IPS-18c (cell line): Measurements from ENCODE around the gene PLPP3.
"Not testable (repeated sequence)": the region's sequence is repeated elsewhere in the genome, so short reads cannot be mapped to it uniquely, and the experiment has no call there.

Experiments
- H3K4me3 ChIP-seq: 2 replicates; pipeline ENCODE4 v1.7.0; 2013; ENCODE audit warnings: low read depth, mild to moderate bottlenecking, low read length, moderate library complexity; ENCODE audit not compliant: insufficient read depth
- H3K9me3 ChIP-seq: one replicate; pipeline ENCODE4 v1.6.1; 2013; ENCODE audit warnings: mild to moderate bottlenecking, low read length, moderate library complexity; ENCODE audit not compliant: control insufficient read depth, insufficient read depth

Gene PLPP3

DNA sequence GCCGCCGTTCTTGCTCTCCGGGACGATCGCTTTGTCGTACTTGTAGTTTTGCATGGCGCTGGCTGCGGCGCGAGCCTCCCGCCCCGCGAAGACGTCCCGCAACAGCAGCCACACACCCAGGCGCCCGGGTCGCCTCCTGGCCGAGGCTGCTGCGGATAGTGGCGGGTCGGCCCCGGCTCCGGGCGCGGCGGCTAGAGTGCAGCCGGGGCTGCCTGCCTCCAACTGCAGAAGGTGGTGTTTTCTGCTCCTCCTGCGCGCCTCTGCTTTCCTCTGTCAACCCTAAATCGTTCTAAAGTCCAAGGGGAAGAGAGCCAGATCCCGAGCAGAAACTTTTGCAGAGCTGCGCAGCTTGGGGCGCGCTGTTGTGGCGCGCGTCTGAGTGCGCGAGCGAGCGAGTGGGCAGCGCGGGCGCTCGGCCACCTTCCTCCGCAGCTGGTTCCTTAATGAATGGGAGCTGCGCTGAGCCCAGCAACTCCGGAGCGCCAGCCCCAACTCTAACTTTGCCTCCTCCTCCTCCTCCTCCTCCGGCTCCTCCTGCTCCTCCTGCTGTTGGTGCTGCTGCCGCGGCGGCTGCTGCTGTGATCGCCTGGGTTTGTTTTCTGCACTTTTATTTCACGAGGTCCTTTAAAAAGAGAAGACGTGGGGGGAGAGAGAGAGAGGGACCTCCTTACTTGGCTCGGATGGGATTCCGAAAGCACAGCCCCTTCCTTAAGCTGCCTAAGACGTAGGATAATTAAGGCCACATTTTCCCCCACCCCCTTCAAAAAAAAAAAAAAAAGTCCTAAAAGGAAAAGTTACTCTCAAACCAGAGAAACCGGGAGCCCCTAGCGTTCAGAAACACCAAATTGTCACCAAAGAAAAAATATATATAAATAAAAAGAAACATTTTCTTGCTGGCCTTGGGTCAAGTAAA is at the start of gene PLPP3:
Gene PLPP3, minus strand, starts transcription at position 601 of the 913 bp plus-strand sequence. Its CDS starts 547 bp downstream, at position 54.
- Histone ChIP-seq H3K9me3 (no peaks in the 10 kb centered on the region), H3K4me3 (peak within 1 kb of the TSS; percentile 68)

GRCh38 chr1:56627636-56628039 is 48.3 kb upstream of the PLPP3 start:
- no peaks in the 10 kb centered on the region for H3K9me3 ChIP-seq
- H3K4me3 ChIP-seq = no peak overlapping the region

DNA sequence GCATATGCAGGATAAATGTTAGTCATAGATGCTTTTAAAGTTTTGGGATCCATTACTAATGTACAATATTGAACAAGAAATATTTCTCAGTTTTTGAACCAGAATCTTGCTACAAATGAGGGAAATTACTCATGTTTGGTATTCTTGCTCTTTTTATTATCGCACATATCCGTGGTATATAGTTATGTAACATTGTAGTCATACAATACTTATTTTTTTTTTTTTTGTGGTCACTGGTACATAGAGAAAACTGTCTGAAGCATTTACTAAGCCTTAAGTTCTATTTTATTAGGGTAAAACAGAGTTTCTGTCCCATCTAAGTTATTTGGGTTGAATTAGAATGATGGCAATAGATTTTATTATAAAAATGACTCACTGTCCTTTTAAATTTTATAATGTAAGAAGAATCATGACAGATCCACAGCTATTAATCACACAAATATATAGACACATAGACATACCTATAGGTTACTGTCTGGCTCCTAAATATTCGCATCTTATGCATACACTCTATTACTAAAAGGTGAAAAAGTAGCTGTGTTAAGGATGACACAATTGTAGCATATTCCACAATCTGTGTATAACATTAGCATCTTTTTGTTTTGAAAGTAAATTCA is 47.8 kb upstream of the PLPP3 start:
- H3K4me3 ChIP-seq = no peak overlapping the region
- no peaks in the 10 kb centered on the region for H3K9me3 ChIP-seq

DNA sequence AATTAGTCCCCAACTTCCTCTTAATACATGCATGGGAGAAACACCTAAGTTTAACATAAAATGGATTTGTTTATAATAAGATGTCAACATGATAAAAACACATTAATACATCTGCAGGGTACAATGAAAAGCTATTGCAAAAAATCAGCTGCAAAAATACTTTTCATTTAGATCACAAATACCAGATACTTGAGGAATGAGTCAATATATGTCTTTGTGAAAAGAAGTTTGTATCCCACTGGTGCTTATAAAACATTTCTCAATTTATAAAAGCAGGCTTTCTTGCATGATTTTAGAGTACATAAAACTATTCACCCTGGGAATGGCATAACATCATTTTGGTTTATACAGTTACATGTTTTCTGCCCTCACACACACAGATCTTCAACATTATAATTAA is 47.2 kb upstream of the PLPP3 start:
- Histone ChIP-seq H3K9me3 (no peaks in the 10 kb centered on the region), H3K4me3 (no peak overlapping the region)

DNA sequence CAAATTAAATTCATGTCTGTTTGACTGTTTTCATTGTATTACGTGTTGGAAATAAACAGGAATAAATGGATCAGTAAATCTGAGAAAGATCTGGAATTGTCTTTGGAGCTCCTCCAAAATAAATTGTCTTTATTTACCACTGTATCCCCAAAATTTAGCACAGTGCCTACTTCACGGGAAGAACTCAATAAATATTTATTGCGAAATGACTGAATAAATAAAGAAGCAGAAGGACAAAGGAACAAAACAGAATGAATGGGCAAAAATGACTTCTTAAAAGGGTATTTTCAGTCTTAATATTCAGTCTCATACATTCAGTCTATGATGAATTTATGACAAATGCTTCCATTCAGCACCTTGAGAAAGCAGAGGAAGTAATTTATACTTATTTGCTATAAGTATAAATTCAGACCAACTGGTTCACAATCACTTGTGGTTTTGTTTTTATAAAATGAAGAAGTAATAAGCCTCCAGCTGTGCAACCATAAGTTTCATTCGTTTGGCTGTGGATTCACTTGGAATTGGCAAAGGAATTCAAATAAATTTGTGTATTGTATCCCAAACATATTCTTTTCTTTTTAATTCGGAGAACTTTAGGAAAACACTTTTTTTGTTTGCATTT is 46.6 kb upstream of the PLPP3 start:
- no peaks in the 10 kb centered on the region for H3K9me3 ChIP-seq
- no peak overlapping the region for H3K4me3 ChIP-seq

- Histone ChIP-seq H3K4me3 (no peak overlapping the region), H3K9me3 (no peaks in the 10 kb centered on the region)
These were observed 37.8 kb upstream of the PLPP3 start for GRCh38 chr1:56617141-56617540.

DNA sequence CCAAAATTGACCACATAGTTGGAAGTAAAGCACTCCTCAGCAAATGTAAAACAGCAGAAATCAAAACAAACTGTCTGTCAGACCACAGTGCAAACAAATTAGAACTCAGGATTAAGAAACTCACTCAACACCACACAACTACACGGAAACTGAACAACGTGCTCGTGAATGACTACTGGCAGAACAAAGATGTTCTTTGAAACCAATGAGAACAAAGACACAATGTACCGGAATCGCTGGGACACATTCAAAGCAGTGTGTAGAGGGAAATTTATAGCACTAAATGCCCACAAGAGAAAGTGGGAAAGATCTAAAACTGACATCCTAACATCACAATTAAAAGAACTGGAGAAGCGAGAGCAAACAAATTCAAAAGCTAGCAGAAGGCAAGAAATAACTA is 31.4 kb upstream of the PLPP3 start:
- not testable (repeated sequence) for H3K4me3 ChIP-seq, H3K9me3 ChIP-seq

DNA sequence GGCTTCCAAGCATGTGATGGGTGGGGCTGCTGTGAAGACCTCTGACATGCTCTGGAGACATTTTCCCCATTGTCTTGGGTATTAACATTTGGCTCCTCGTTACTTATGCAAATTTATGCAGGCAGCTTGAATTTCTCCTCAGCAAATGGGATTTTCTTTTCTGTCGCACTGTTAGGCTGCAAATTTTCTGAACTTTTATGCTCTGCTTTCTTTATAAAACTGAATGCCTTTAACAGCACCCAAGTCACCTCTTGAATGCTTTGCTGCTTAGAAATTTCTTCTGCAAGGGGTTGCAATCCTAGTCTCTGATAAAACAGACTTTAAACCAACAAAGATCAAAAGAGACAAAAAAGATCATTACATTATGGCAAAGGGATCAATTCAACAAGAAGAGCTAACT is 30.7 kb upstream of the PLPP3 start:
- not testable (repeated sequence) for H3K4me3 ChIP-seq, H3K9me3 ChIP-seq

DNA sequence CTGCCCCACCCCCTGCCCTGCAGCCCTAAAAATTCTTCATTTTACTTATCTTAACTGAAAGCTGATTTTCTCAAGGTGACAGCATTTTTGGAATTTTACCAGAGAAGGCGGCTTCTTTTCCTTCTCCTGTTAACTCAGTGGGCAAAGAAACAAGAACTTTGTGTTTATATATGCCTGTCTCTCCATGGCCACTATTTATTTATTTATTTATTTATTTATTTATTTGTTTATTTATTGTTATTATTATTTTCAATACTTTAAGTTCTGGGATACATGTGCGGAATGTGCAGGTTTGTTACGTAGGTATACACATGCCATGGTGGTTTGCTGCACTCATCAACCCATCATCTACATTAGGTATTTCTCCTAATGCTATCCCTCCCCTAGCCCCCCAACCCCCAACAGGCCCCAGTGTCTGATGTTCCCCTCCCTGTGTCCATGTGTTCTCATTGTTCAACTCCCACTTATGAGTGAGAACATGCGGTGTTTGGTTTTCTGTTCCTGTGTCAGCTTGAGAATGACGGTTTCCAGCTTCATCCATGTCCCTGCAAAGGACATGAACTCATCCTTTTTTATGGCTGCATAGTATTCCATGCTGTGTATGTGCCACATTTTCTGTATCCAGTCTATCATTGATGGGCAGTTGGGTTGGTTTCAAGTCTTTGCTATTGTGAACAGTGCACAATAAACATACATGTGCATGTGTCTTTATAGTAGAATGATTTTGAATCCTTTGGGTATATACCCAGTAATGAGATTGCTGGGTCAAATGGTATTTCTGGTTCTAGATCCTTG is 16.2 kb upstream of the PLPP3 start:
- not testable (repeated sequence) for H3K4me3 ChIP-seq

GRCh38 chr1:56591909-56592308 is 12.5 kb upstream of the PLPP3 start:
- Histone ChIP-seq H3K9me3 (no peaks in the 10 kb centered on the region), H3K4me3 (no peak overlapping the region)

More for the DNA sequence above, 16.2 kb upstream of the PLPP3 start:
- not testable (repeated sequence) for H3K9me3 ChIP-seq

- no peaks in the 10 kb centered on the region for H3K9me3 ChIP-seq
- no peak overlapping the region for H3K4me3 ChIP-seq
These were observed 11.2 kb upstream of the PLPP3 start for GRCh38 chr1:56590520-56591011.

- H3K4me3 ChIP-seq = no peak overlapping the region
- H3K9me3 ChIP-seq = no peaks in the 10 kb centered on the region
These were observed 10.0 kb upstream of the PLPP3 start for GRCh38 chr1:56589369-56589768.

DNA sequence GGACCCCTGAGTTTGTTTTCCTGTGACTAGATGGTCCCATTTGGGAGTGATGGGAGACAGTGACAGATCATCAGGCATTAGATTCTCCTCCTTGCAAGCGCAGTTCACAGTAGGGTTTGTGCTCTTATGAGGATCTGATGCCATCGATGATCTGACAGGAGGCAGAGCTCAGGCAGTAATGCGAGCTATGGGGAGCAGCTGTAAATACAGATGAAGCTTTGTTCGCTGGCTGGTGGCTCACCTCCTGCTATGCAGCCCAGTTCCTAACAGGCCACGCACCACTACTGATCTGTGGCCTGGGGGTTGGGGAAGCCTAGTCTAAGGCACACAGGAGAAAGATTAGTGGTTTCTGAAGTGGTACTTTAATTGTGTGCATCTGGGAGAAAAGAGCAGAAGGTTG is 7.1 kb upstream of the PLPP3 start:
- H3K9me3 ChIP-seq = no peaks in the 10 kb centered on the region

DNA sequence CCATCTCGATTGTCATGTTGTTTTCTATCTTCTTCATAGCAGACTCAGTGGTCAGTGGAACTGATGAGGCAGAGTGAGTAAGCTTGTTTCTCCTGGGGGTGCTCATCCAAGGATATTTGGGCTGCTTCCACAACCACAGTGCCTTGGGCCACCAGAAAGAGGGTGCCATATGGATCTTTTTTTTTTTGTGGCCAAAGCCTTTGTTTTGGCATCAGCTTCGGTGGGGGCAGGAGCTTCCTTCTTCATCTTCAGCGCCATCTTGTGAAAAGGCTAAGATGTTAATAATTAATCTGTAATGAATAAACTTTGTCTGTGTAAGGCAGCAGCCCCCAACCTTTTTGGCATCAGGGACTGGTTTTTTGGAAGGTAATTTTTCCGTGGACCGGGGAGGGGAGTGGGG is 6.6 kb upstream of the PLPP3 start:
- Histone ChIP-seq H3K9me3 (no peaks in the 10 kb centered on the region), H3K4me3 (no peak overlapping the region)

More for the DNA sequence above, 7.1 kb upstream of the PLPP3 start:
- H3K4me3 ChIP-seq = no peak overlapping the region

DNA sequence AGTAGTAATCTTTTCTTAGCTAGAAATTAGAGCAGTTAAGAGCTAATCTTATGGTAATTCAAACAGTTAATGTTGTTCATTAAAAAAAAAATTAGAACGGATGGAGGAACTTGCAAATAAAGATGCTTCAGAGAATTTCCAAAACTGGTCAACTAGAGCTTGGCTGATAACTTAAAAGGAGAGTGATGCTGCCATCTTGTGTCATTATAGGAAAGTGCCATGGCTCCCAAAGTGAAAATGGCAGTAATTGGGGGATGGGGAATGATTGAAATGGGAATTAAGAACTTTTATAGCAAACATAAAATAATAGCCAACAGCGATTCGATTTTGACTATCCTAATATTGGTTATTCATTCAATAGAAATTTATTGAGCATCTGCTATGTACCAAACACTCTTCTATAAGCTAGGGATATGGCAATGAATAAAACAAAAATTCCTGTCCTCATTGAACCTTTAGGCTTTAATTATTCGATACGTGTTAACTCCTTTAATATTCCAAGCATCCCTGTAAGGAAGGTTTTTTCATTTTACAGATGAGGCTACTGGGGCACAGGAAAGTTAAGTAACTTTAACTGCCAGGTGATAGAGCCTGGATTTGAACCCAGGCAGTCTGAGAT is 5.7 kb upstream of the PLPP3 start:
- Histone ChIP-seq H3K4me3 (no peak overlapping the region), H3K9me3 (no peaks in the 10 kb centered on the region)

DNA sequence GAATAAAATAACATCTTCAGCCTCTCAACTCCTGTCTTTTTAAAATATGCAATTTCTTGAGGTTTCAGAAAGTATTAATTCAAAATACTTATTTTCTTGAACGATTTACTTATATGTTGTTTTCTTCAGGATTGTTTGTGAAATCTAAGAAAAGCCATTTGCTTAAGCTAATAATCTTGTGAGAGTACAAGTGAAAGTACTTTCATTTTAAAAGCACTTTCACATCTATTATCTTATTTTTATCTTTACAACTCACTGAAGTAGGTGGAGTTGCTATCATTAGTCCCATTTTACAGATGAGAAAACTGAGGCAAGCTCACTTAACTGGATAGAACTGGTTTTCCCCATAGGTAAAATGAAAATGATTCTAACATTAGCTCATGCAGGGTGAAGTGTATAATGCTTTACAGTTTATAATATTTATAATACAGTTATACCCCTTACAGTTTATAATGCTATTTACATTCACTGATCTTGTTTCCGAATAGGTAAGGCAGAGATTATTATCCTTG is 4.7 kb upstream of the PLPP3 start:
- no peak overlapping the region for H3K4me3 ChIP-seq
- H3K9me3 ChIP-seq = no peaks in the 10 kb centered on the region

- H3K9me3 ChIP-seq = no peaks in the 10 kb centered on the region
These were observed 1.4 kb upstream of the PLPP3 start for GRCh38 chr1:56580771-56581170.

More at GRCh38 chr1:56580771-56581170, 1.4 kb upstream of the PLPP3 start:
- H3K4me3 ChIP-seq = no peak overlapping the region
